IPS-18c (cell line): ENCODE measurements around the gene SYNE4.
"Not testable (repeated sequence)": the region's sequence is repeated elsewhere in the genome, so short reads cannot be mapped to it uniquely, and the experiment has no call there.

Source experiments
- H3K4me3 ChIP-seq: 2 replicates; pipeline ENCODE4 v1.7.0; 2013; ENCODE audit warnings: low read depth, mild to moderate bottlenecking, low read length, moderate library complexity; ENCODE audit not compliant: insufficient read depth
- H3K9me3 ChIP-seq: one replicate; pipeline ENCODE4 v1.6.1; 2013; ENCODE audit warnings: mild to moderate bottlenecking, low read length, moderate library complexity; ENCODE audit not compliant: control insufficient read depth, insufficient read depth

The SYNE4 gene

GRCh38 chr19:36008336-36008978, at the start of gene SYNE4:
TSS of gene SYNE4 (minus strand) at chr19:36008813. CDS start at chr19:36008681, 132 bp downstream.
- Histone ChIP-seq H3K4me3 (peak within 1 kb of the TSS; percentile 52), H3K9me3 (no peaks in the 10 kb centered on the region)

GRCh38 chr19:36054733-36055686, 46.4 kb upstream of the SYNE4 start, which contains the start of gene WDR62:
TSS of gene WDR62 (plus strand) at chr19:36054897. CDS start at chr19:36054972, 75 bp downstream.
- peak within 1 kb of the TSS; percentile 91 for H3K4me3 ChIP-seq
- H3K9me3 ChIP-seq, result no peaks in the 10 kb centered on the region

GRCh38 chr19:36054119-36054732, 45.6 kb upstream of the SYNE4 start, which contains the start of gene THAP8:
TSS of gene THAP8 (minus strand) at chr19:36054285. CDS start at chr19:36054217, 68 bp downstream.
- Histone ChIP-seq H3K9me3 (no peaks in the 10 kb centered on the region), H3K4me3 (peak within 1 kb of the TSS; percentile 91)

- H3K4me3 ChIP-seq, result no peak overlapping the region
- H3K9me3 ChIP-seq, result no peaks in the 10 kb centered on the region
Measured at GRCh38 chr19:36051637-36052036, 43.0 kb upstream of the SYNE4 start.

- no peaks in the 10 kb centered on the region for H3K9me3 ChIP-seq
- no peak overlapping the region for H3K4me3 ChIP-seq
Measured at GRCh38 chr19:36051236-36051635, 42.6 kb upstream of the SYNE4 start.

GRCh38 chr19:36049080-36049698, 40.6 kb upstream of the SYNE4 start:
- Histone ChIP-seq H3K4me3 (no peak overlapping the region), H3K9me3 (peaks cover 3% of the 10 kb centered on the region)

GRCh38 chr19:36047835-36048234, 39.2 kb upstream of the SYNE4 start:
- no peak overlapping the region for H3K4me3 ChIP-seq

GRCh38 chr19:36046443-36047050, 37.9 kb upstream of the SYNE4 start:
- H3K4me3 ChIP-seq, result no peak overlapping the region
- peaks cover 3% of the 10 kb centered on the region for H3K9me3 ChIP-seq

More at GRCh38 chr19:36047835-36048234, 39.2 kb upstream of the SYNE4 start:
- peaks cover 3% of the 10 kb centered on the region for H3K9me3 ChIP-seq

GRCh38 chr19:36043952-36044351, 35.3 kb upstream of the SYNE4 start:
- Histone ChIP-seq H3K9me3 (peaks cover 3% of the 10 kb centered on the region), H3K4me3 (no peak overlapping the region)

- Histone ChIP-seq H3K4me3 (no peak overlapping the region), H3K9me3 (peaks cover 3% of the 10 kb centered on the region)
Measured at GRCh38 chr19:36041831-36042230, 33.2 kb upstream of the SYNE4 start.

GRCh38 chr19:36041092-36041491, 32.5 kb upstream of the SYNE4 start:
- H3K4me3 ChIP-seq, H3K9me3 ChIP-seq: not testable (repeated sequence)

GRCh38 chr19:36040495-36040894, 31.9 kb upstream of the SYNE4 start:
- no peak overlapping the region for H3K4me3 ChIP-seq

GRCh38 chr19:36032251-36033104, 23.9 kb upstream of the SYNE4 start, which contains the start of gene CLIP3:
TSS of gene CLIP3 (minus strand) at chr19:36032873. CDS start at chr19:36032357, 516 bp downstream.
- H3K4me3 ChIP-seq, result peak within 1 kb of the TSS; percentile 87
- no peaks in the 10 kb centered on the region for H3K9me3 ChIP-seq

More at GRCh38 chr19:36040495-36040894, 31.9 kb upstream of the SYNE4 start:
- peaks cover 2% of the 10 kb centered on the region for H3K9me3 ChIP-seq

GRCh38 chr19:36031308-36031707, 22.7 kb upstream of the SYNE4 start:
- Histone ChIP-seq H3K4me3 (no peak overlapping the region), H3K9me3 (no peaks in the 10 kb centered on the region)

- H3K9me3 ChIP-seq, result no peaks in the 10 kb centered on the region
- H3K4me3 ChIP-seq, result no peak overlapping the region
Measured at GRCh38 chr19:36030264-36031148, 21.9 kb upstream of the SYNE4 start.
